ENCODE data around the gene KLC3. TPM values are rescaled to one million over a fixed set of nuclear protein-coding genes. Genes with fewer than 3 reads are reported as not detected.

Gene KLC3
- total RNA-seq, 4 donors from 2014 or later = not detected

- H3K27me3 ChIP-seq = no peaks in the 10 kb centered on the region
- peaks cover 0 to 2% (median 0%) of the 10 kb centered on the region in 3 donors for H3K36me3 ChIP-seq
- no peak overlapping the region for H3K27ac ChIP-seq
- no peak overlapping the region for H3K4me3 ChIP-seq
- TF ChIP-seq POLR2A (IDR thresholded peaks at IDR 0.05) = no peak
- no peak for TF ChIP-seq CTCF (IDR thresholded peaks at IDR 0.05)
- no peaks in the 10 kb centered on the region for H3K9me3 ChIP-seq
- H3K4me1 ChIP-seq = peaks cover 0 to 12% (median 0%) of the 10 kb centered on the region in 4 donors
- DNase-seq = no peak
These were observed 28.3 kb downstream of the KLC3 start for GRCh38 chr19:45368737-45369340.

GRCh38 chr19:45370410-45371204, 30.1 kb downstream of the KLC3 start, which contains the start of gene ERCC2:
ERCC2 (minus strand) TSS chr19:45370573; CDS start chr19:45370540, 33 bp downstream.
- Histone ChIP-seq H3K27me3 (no peaks in the 10 kb centered on the region), H3K36me3 (no peaks in the 10 kb centered on the region), H3K9me3 (no peaks in the 10 kb centered on the region), H3K27ac (peak within 1 kb of the TSS; percentile 58 to 82 (median 69)), H3K4me1 (peaks cover 0 to 12% (median 0%) of the 10 kb centered on the region in 4 donors), H3K4me3 (peak within 1 kb of the TSS; percentile 62 to 96 (median 83))
- peak; percentile 98 to 100 (median 99) for DNase-seq
- no peak for TF ChIP-seq CTCF (IDR thresholded peaks at IDR 0.05)
- no peak for TF ChIP-seq POLR2A (IDR thresholded peaks at IDR 0.05)

GRCh38 chr19:45376045-45376724, 35.6 kb downstream of the KLC3 start:
- Histone ChIP-seq H3K36me3 (no peaks in the 10 kb centered on the region), H3K27ac (no peak overlapping the region), H3K4me3 (no peak overlapping the region), H3K27me3 (no peaks in the 10 kb centered on the region), H3K9me3 (no peaks in the 10 kb centered on the region), H3K4me1 (peaks cover 0 to 2% (median 0%) of the 10 kb centered on the region in 4 donors)
- no peak for DNase-seq
- TF ChIP-seq POLR2A (IDR thresholded peaks at IDR 0.05) (no peak), CTCF (IDR thresholded peaks at IDR 0.05) (no peak)

- no peak overlapping the region for H3K4me3 ChIP-seq
- no peak for DNase-seq
- H3K27ac ChIP-seq = no peak overlapping the region
- H3K4me1 ChIP-seq = no peaks in the 10 kb centered on the region
- TF ChIP-seq CTCF (IDR thresholded peaks at IDR 0.05) (no peak), POLR2A (IDR thresholded peaks at IDR 0.05) (no peak)
- no peaks in the 10 kb centered on the region for H3K36me3 ChIP-seq
- H3K9me3 ChIP-seq = no peaks in the 10 kb centered on the region
- H3K27me3 ChIP-seq = peaks cover 0 to 4% of the 10 kb centered on the region in 2 donors
These were observed 39.6 kb downstream of the KLC3 start for GRCh38 chr19:45380107-45380506.

- Histone ChIP-seq H3K4me1 (no peaks in the 10 kb centered on the region), H3K27me3 (peaks cover 0 to 17% of the 10 kb centered on the region in 2 donors), H3K36me3 (no peaks in the 10 kb centered on the region), H3K9me3 (no peaks in the 10 kb centered on the region), H3K27ac (no peak overlapping the region), H3K4me3 (no peak overlapping the region)
- no peak for DNase-seq
- TF ChIP-seq POLR2A (IDR thresholded peaks at IDR 0.05) (no peak), CTCF (IDR thresholded peaks at IDR 0.05) (no peak)
These were observed 41.9 kb downstream of the KLC3 start for GRCh38 chr19:45382426-45382825.
